ENCODE data around the gene GPC1.

The GPC1 gene

DNA sequence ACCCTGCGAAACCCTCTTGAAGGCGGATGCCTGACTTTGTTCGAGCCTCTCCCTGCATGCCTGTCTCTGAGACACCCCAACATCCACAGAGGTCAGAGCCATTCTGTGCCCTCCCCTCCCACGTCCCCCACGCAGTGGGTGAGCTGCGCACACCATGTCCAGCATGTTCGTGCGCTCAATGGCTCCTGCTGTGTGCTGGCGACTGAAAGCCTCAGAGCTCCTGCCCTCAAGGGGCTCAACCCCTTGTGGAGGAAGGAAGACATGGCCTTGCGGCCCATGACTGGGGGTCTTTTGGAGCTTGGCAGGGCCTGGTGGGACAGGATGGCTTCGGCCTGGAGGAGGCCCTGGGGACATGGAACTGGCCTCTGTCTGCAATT is 76.6 kb downstream of the GPC1 start:
- DNase-seq (ENCODE audit: low read depth, low spot score), result no peak

DNA sequence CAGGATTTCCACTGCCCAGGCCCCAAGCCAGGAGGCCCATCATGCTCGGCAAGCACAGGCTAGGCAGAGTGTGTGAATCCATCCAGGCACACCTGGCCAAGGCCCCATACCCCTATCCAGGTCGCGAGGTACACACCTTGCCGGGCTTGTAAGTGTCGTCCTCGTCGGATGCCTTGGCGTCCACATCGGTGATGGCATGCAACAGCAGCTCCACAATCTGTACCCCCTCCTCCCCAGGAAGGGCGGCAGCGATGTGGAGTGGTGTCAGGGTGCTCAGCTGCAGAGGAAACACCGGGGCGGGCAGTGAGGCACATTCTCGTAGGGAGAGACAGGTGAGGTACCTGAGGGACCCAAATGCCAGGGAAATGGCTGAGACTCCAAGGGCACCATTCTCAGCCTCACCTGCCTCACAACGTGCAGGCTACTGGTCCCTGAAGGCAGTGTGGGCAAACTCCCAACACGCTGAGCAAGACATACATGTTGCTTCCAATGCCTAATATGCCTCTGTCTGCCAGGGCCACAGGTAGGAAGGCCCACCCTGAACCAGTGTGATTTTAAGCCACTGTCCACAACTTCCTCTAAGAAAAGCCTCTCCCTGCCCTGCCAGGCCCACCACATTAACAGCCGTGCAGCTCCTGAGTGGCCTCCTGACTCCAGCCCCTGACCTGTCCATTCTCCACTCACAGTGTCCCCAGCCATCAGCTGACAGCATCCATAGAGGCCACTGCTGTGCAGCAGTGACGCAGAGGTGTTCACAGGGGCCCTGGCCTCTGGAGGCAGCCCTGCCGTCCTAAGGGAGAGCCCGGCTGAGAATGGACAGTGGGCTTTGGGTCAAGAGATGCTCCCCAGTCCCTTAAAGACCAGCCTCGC is 77.4 kb downstream of the GPC1 start:
- DNase-seq (ENCODE audit: low read depth, low spot score), result no peak

DNA sequence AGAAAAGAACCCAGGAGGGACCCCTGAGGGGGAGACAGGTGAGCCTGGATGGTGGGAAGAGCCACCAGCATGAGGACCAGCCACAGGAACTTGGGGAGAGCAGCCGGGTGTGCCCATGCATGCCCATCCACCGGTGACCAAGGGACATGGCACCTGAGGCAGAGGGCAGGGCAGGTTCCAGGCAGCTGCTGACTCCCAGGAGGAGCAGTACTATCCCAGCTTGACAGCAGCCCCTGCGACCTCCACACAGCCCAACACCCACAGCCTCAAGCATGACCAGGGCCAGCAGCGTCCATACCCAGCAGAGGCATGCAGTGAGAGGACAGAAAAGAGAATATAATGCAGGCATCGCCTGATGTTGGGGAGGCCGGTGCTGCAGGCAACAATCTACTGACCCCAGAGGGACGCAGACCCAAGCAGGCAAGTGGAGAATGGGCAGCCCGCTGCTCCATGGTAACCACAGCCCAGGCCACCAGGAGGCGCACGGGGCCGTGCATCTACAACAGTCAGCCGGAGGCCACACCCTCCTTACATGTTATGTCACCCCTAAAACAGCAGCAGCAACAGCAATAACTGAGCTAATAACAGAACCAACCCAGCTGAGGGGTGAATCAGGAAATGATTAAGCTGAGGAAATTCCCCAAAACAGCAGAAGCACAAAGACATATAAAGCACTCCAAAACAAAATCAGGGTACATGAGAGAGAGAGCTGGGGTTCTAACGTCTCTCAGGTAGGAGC is 78.3 kb downstream of the GPC1 start:
- DNase-seq (ENCODE audit: low read depth, low spot score), result peak; percentile 87

DNA sequence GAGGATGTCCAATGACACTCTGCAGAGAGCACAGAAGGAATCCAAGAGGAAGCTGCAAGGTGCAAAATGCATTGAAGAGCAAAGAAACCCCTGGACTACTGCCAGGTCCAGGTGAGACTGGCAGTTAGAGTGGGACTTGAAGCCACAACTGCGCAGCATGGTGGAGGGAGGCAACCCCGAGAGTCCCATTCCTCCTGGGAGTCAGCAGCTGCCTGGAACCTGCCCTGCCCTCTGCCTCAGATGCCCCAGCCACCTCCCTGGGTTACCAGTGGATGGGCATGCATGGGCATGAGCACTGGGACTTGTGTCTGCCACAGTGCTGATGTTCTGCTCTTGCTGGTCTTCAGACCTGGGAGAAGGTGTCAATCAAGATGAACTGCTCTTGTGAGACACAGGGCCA is 79.2 kb downstream of the GPC1 start:
- no peak for DNase-seq (ENCODE audit: low read depth, low spot score)

DNA sequence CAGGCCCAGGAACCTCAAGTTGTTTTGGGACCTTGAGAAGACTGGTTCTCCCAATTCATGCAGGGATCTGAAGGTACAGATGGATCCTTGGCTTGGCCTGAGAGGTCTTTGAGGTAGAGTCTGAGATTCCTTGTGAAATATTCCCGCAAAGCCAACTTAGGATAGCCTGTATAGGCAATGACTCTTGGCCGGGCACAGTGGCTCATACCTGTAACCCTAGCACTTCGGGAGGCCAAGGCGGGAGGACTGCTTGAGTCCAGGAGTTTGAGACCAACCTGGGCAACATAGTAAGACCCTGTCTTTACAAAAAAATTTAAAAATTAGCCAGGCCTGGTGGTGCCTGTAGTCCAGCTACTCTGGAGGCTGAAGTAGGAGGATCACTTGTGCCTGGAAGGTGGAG is 81.9 kb downstream of the GPC1 start:
- DNase-seq (ENCODE audit: low read depth, low spot score), result no peak
